HCT116 (cell line): ENCODE measurements around the gene PLCB2. TPM values are rescaled to one million over a fixed set of nuclear protein-coding genes. Genes with fewer than 3 reads are reported as not detected.

Source experiments
- ATAC-seq: fragments of 200-7000 bp; cut with Tn5 transposase; 2 replicates; pipeline ENCODE4 v1.9.1; 2020; ENCODE audit warnings: mild to moderate bottlenecking, moderate library complexity
- BruUV-seq: library from RNA; stranded (reverse); fragments of 400-500 nt; replicated peaks from 2 replicates; lab custom pipeline; 2021; lab: Mats Ljungman, UMichigan
- CTCF ChIA-PET: fragments of 300-600 bp; sonication (Branson Sonifier 250); formaldehyde crosslinking; loops from one replicate; lab custom pipeline; 2021; ENCODE audit warnings: antibody characterized with exemption; lab: Charles Lee
- POLR2A ChIA-PET: fragments of 300-600, 350-600 bp; sonication (Branson Sonifier 250); formaldehyde crosslinking; loops from one replicate; lab custom pipeline; 2021; ENCODE audit warnings: antibody characterized with exemption; lab: Charles Lee
- RAD21 ChIA-PET, 2 experiments: fragments of 300-600 bp; sonication (Branson Sonifier 250); formaldehyde crosslinking; loops; one replicate each; lab custom pipeline; 2023; ENCODE audit warnings: low total read pairs in 2 of 2; ENCODE audit not compliant: uncharacterized antibody in 2 of 2, unreplicated experiment in 2 of 2, low non-redundant PET in 1 of 2; lab: Charles Lee
- DNase-seq: peaks from one replicate; pipeline ENCODE4 v3.0.0-alpha.2; 2010; ENCODE audit warnings: low read depth, low spot score
- H2AFZ ChIP-seq: fragments of 200-600 bp; shearing (Covaris generic), sonication (generic); 2 replicates; pipeline ENCODE4 v1.6.1; 2017; ENCODE audit warnings: low read depth, mixed run types, mixed read lengths, antibody characterized with exemption, low read length; ENCODE audit not compliant: poor library complexity, severe bottlenecking
- H3K27ac ChIP-seq: 2 replicates; pipeline ENCODE4 v1.5.1; 2012; ENCODE audit warnings: low read depth, low read length
- H3K27me3 ChIP-seq: fragments of 200-600 bp; sonication (generic); 2 replicates; pipeline ENCODE4 v1.6.1; 2016; ENCODE audit warnings: mixed run types, low read length, mixed read lengths; ENCODE audit not compliant: insufficient read depth
- H3K36me3 ChIP-seq, 2 experiments: fragments of 200-500 bp in 1 of 2; fragments of 200-600 bp in 1 of 2; sonication (Bioruptor generic) in 1 of 2; sonication (generic) in 1 of 2; 2 replicates each; pipeline versions ENCODE4 v1.5.1 to v1.6.1; 2014 to 2016; ENCODE audit warnings: low read length in 2 of 2, inconsistent platforms in 1 of 2, mixed read lengths in 1 of 2, mixed run types in 1 of 2; ENCODE audit not compliant: insufficient read depth in 2 of 2, control insufficient read depth in 1 of 2
- H3K4me1 ChIP-seq, 2 experiments: fragments of 200-600 bp in 1 of 2; sonication (generic) in 1 of 2; 2 replicates each; pipeline versions ENCODE4 v1.5.1 to v1.6.1; 2012 to 2017; ENCODE audit warnings: low read length in 2 of 2, inconsistent platforms in 1 of 2, mild to moderate bottlenecking in 1 of 2, mixed read lengths in 1 of 2, mixed run types in 1 of 2, moderate library complexity in 1 of 2; ENCODE audit not compliant: insufficient read depth in 2 of 2, control insufficient read depth in 1 of 2
- H3K4me2 ChIP-seq: fragments of 200-600 bp; sonication (generic); 2 replicates; pipeline ENCODE4 v1.6.1; 2017; ENCODE audit warnings: mixed run types, low read length, mixed read lengths
- H3K4me3 ChIP-seq, 2 experiments: fragments of 200-600 bp in 1 of 2; sonication (generic) in 1 of 2; replicated peaks in 1 of 2; 2 replicates each; pipeline ENCODE4 v1.5.1; 2011 to 2016; ENCODE audit warnings: low read length in 2 of 2, control low read depth in 1 of 2, low read depth in 1 of 2, mild to moderate bottlenecking in 1 of 2, mixed read lengths in 1 of 2, mixed run types in 1 of 2
- H3K79me2 ChIP-seq: fragments of 200-600 bp; sonication (generic); 2 replicates; pipeline ENCODE4 v1.6.1; 2017; ENCODE audit warnings: mild to moderate bottlenecking, mixed run types, low read length, moderate library complexity, mixed read lengths; ENCODE audit not compliant: insufficient read depth
- H3K9ac ChIP-seq: fragments of 200-600 bp; sonication (generic); 2 replicates; pipeline ENCODE4 v1.6.1; 2016; ENCODE audit warnings: low read length, mixed read lengths
- H3K9me2 ChIP-seq: fragments of 200-600 bp; sonication (generic), shearing (Covaris generic); 2 replicates; pipeline ENCODE4 v1.6.1; 2017; ENCODE audit warnings: mixed run types, mild to moderate bottlenecking, moderate library complexity; ENCODE audit not compliant: insufficient read depth
- H3K9me3 ChIP-seq, 2 experiments: fragments of 200-500 bp in 1 of 2; fragments of 200-600 bp in 1 of 2; sonication (Bioruptor generic) in 1 of 2; sonication (generic) in 1 of 2; 2 replicates each; pipeline ENCODE4 v1.6.1; 2014 to 2017; ENCODE audit warnings: low read length in 2 of 2, mixed read lengths in 2 of 2, inconsistent platforms in 1 of 2, low read depth in 1 of 2, mild to moderate bottlenecking in 1 of 2, mixed run types in 1 of 2, moderate library complexity in 1 of 2; ENCODE audit not compliant: control insufficient read depth in 1 of 2, insufficient read depth in 1 of 2
- H4K20me1 ChIP-seq: fragments of 200-600 bp; sonication (generic), shearing (Covaris generic); 2 replicates; pipeline ENCODE4 v1.6.1; 2017; ENCODE audit warnings: mixed run types, mild to moderate bottlenecking, moderate library complexity; ENCODE audit not compliant: insufficient read depth
- CBX3 ChIP-seq: IDR thresholded peaks from 2 replicates; pipeline ENCODE4 v1.6.1; 2012; ENCODE audit warnings: low read depth
- CEBPB ChIP-seq: IDR thresholded peaks from 2 replicates; pipeline ENCODE4 v1.6.1; 2012; ENCODE audit warnings: low read depth
- EZH2 ChIP-seq: fragments of 200-600 bp; sonication (generic); IDR thresholded peaks from 2 replicates; pipeline ENCODE4 v1.6.1; 2017; ENCODE audit warnings: antibody characterized with exemption, mixed run types
- JUND ChIP-seq: IDR thresholded peaks from 2 replicates; pipeline ENCODE4 v1.6.1; 2012
- POLR2AphosphoS5 ChIP-seq: IDR thresholded peaks from 2 replicates; pipeline ENCODE4 v1.6.1; 2011; ENCODE audit warnings: mild to moderate bottlenecking, low read depth, low read length, moderate library complexity
- RAD21 ChIP-seq: IDR thresholded peaks from 2 replicates; pipeline ENCODE4 v1.6.1; 2012; ENCODE audit warnings: low read depth, mild to moderate bottlenecking
- SIN3A ChIP-seq: IDR thresholded peaks from 2 replicates; pipeline ENCODE4 v1.6.1; 2012; ENCODE audit warnings: low read depth
- TCF7L2 ChIP-seq: IDR thresholded peaks from 2 replicates; pipeline ENCODE4 v1.7.0; 2011; ENCODE audit warnings: borderline replicate concordance, inconsistent platforms; ENCODE audit not compliant: insufficient read depth, insufficient read length; ENCODE audit errors: extremely low read depth
- ZBTB33 ChIP-seq: IDR thresholded peaks from 2 replicates; pipeline ENCODE4 v1.6.1; 2011; ENCODE audit warnings: mild to moderate bottlenecking, low read length, moderate library complexity; ENCODE audit not compliant: insufficient replicate concordance; ENCODE audit errors: extremely low read depth
- ZFX ChIP-seq: fragments of 450-650 bp; IDR thresholded peaks from 2 replicates; pipeline ENCODE4 v1.6.1; 2017
- ZNF274 ChIP-seq: fragments of 200-500 bp; sonication (Bioruptor generic); IDR thresholded peaks from 2 replicates; pipeline ENCODE4 v1.6.1; 2014; ENCODE audit warnings: mild to moderate bottlenecking, low read depth, low read length, inconsistent platforms
- intact Hi-C: fragments of 100-400 bp; cut with micrococcal nuclease; formaldehyde crosslinking; loops from 2 replicates; pipeline ENCODE4 v1.10.0; 2022
- total RNA-seq: library from RNA; stranded (reverse); gene quantifications from one replicate; pipeline ENCODE4 v1.2.1, GENCODE V29; 2021; ENCODE audit not compliant: unreplicated experiment
- TF ChIP-seq, protein P1 (sequence below), 3 experiments: fragments of 200-600 bp in 1 of 3; sonication (generic) in 1 of 3; IDR thresholded peaks in 2 of 3; conservative IDR thresholded peaks in 1 of 3; 2 replicates each; pipeline ENCODE4 v1.5.1; 2012 to 2017; ENCODE audit warnings: low read depth in 2 of 3, low read length in 2 of 3, antibody characterized with exemption in 1 of 3, borderline replicate concordance in 1 of 3, control low read depth in 1 of 3, mild to moderate bottlenecking in 1 of 3, mixed read lengths in 1 of 3, mixed run types in 1 of 3, moderate library complexity in 1 of 3; ENCODE audit not compliant: insufficient read depth in 1 of 3

PLCB2 gene
- total RNA-seq, 1 experiment from 2014 or later: 2.8 TPM

DNA sequence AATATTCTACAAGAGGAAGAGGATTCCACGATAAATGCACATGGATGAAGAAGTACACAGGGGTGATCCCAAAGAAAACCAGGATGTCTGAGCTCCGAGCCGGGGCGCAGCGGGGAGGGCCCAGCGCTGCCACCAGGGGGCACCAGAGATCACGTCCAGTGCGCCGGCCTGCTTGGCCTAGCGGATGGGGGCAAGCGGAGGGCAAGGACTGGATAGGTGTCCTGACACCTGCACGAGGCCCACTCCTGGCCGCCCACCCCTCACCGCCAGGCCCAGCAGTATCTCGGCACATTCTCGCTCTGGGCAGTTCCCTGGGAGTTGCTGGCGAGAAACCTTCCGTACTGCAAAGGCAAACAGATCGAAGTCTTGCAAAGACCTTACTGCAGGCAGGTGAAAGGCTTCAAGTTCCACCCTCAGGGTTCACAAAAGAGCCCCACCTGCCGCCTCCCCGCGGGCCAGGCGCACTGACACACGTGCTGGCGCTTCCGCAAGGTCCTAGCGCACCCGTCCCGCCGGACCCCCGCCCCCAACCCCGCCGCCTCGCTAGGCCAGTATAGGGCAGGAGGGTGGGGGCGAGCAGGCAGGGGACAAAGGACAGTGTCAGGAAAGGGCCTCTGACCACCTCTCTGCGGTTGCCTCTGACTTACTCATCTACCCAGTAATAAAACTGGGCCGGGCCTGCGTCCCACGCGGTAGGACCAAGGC, 28.1 kb downstream of the PLCB2 start:
- H3K27ac ChIP-seq: no peak overlapping the region
- no peak overlapping the region for H3K9ac ChIP-seq
- H3K9me2 ChIP-seq: no peaks in the 10 kb centered on the region
- H4K20me1 ChIP-seq: no peaks in the 10 kb centered on the region
- no peaks in the 10 kb centered on the region for H3K79me2 ChIP-seq
- peaks cover 0 to 21% of the 10 kb centered on the region in 2 experiments; a peak in 3 of 4 replicates for H3K4me1 ChIP-seq
- H3K4me3 ChIP-seq: no peak overlapping the region
- DNase-seq (no peak), ATAC-seq (peak; percentile 63)
- no peak overlapping the region for H3K4me2 ChIP-seq
- H2AFZ ChIP-seq: no peak overlapping the region
- TF ChIP-seq CBX3: no peak
- TF ChIP-seq, protein P1, sequence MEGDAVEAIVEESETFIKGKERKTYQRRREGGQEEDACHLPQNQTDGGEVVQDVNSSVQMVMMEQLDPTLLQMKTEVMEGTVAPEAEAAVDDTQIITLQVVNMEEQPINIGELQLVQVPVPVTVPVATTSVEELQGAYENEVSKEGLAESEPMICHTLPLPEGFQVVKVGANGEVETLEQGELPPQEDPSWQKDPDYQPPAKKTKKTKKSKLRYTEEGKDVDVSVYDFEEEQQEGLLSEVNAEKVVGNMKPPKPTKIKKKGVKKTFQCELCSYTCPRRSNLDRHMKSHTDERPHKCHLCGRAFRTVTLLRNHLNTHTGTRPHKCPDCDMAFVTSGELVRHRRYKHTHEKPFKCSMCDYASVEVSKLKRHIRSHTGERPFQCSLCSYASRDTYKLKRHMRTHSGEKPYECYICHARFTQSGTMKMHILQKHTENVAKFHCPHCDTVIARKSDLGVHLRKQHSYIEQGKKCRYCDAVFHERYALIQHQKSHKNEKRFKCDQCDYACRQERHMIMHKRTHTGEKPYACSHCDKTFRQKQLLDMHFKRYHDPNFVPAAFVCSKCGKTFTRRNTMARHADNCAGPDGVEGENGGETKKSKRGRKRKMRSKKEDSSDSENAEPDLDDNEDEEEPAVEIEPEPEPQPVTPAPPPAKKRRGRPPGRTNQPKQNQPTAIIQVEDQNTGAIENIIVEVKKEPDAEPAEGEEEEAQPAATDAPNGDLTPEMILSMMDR (IDR thresholded peaks at IDR 0.05 in 2 of 3, conservative IDR thresholded peaks at IDR 0.05 in 1 of 3; ENCODE audit: borderline replicate concordance in 1 of 3, insufficient read depth in 1 of 3, low read depth in 2 of 3, low read length in 2 of 3): peak; percentile 92 to 99 (median 99)
- peak; percentile 93 for TF ChIP-seq RAD21
- intact Hi-C loops: loop anchor here (1.0 to 10.0 kb wide), 3 partner anchors 31 to 495 kb away; partner anchors contain the start of gene FSIP1
- no TSS peak for BruUV-seq
- ChIA-PET CTCF (interaction anchor here (0.6 to 5.6 kb wide), 27 partner anchors 9 to 614 kb away, joined by 3 to 134 read pairs (median 5); partner anchors contain the start of genes BAHD1, CCDC9B, INAFM2 and PAK6), RAD21 (interaction anchor here (0.6 to 1.3 kb wide), 7 partner anchors 12 to 143 kb away, joined by 3 to 18 read pairs (median 5); partner anchors contain the start of gene PLCB2 (in 1 of the 2)), POLR2A (interaction anchor here (0.9 to 1.3 kb wide), 5 partner anchors 29 to 61 kb away, joined by 3 to 5 read pairs (median 4); partner anchors contain the start of genes CCDC9B and PLCB2)
- H3K27me3 ChIP-seq: no peaks in the 10 kb centered on the region
- no peaks in the 10 kb centered on the region; a peak in 1 of 4 replicates for H3K36me3 ChIP-seq
- no peaks in the 10 kb centered on the region for H3K9me3 ChIP-seq

- ChIA-PET RAD21 (no interaction called here), CTCF (interaction anchor here (1.7 to 5.6 kb wide), 7 partner anchors 11 to 232 kb away, joined by 4 to 134 read pairs (median 31); partner anchors contain the start of genes BAHD1, CCDC9B and PLCB2), POLR2A (no interaction called here)
- no peak overlapping the region for H3K27ac ChIP-seq
- no peak for TF ChIP-seq SIN3A
- no peak for TF ChIP-seq RAD21
- no peak for TF ChIP-seq JUND
- no peak for TF ChIP-seq CEBPB
- TF ChIP-seq ZBTB33: no peak
- TF ChIP-seq CBX3: no peak
- TF ChIP-seq TCF7L2: no peak
- TF ChIP-seq EZH2: no peak
- TF ChIP-seq ZNF274: no peak
- no peak for TF ChIP-seq POLR2AphosphoS5
- TF ChIP-seq ZFX: no peak
- no TSS peak for BruUV-seq
- no peak for ATAC-seq
- H3K36me3 ChIP-seq: no peaks in the 10 kb centered on the region; a peak in 1 of 4 replicates
- H3K27me3 ChIP-seq: no peaks in the 10 kb centered on the region
- no peak overlapping the region for H3K4me3 ChIP-seq
- no peak for DNase-seq
- no peak overlapping the region for H3K4me2 ChIP-seq
- no peaks in the 10 kb centered on the region for H3K79me2 ChIP-seq
- no peak overlapping the region for H2AFZ ChIP-seq
- H3K9me3 ChIP-seq: no peaks in the 10 kb centered on the region
- no peaks in the 10 kb centered on the region for H4K20me1 ChIP-seq
- H3K9ac ChIP-seq: no peak overlapping the region
- intact Hi-C loops: loop anchor here (10.0 kb wide), 1 partner anchor 493 kb away; the partner anchor contains the start of gene FSIP1
- H3K4me1 ChIP-seq: peaks cover 0 to 14% of the 10 kb centered on the region in 2 experiments; a peak in 3 of 4 replicates
- no peaks in the 10 kb centered on the region for H3K9me2 ChIP-seq
Observed at GRCh38 chr15:40278026-40278425, 29.7 kb downstream of the PLCB2 start.
